ENCODE results near the gene CACHD1.

DNA sequence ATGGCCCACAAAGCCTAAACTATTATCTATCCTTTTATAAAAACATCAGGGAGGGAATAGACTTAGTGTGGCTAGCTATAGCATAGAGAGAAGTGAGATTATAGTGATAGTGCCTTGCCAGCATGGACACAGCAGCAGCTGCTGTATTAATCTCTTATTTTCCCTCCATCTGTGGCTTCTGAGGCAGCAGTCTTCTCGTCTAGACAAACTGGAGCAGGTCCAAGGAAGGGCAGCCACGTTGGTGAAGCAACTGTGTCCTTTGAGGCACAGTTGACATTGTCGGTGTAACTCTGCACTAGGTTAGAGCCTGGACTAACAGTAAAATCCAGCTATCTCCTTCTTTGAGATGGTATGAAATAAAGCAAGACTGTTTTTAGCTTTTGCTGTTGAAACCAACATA lies 131.3 kb downstream of the CACHD1 start:
- TF ChIP-seq POLR2A (IDR thresholded peaks at IDR 0.05; ENCODE audit: low read length) (no peak), GATA1 (IDR thresholded peaks at IDR 0.05; ENCODE audit: low read depth, low read length) (no peak)

All from erythroblast (primary cell).